Esophagus muscularis mucosa (tissue), 4 donors: ENCODE measurements around the gene DIP2C.

ENCODE experiments used
- CTCF ChIP-seq, 3 experiments: fragments of 200-600 bp in 2 of 3; fragments of 450-650 bp in 1 of 3; sonication (generic) in 2 of 3; IDR thresholded peaks; one replicate each; pipeline ENCODE4 v1.5.1; 2017 to 2019; ENCODE audit warnings: antibody characterized with exemption in 3 of 3, mild to moderate bottlenecking in 2 of 3, moderate library complexity in 1 of 3
- EP300 ChIP-seq: sonication (generic); formaldehyde crosslinking; IDR thresholded peaks from one replicate; pipeline ENCODE4 v1.6.1; 2017; ENCODE audit warnings: antibody characterized with exemption
- POLR2A ChIP-seq: fragments of 450-650 bp; IDR thresholded peaks from one replicate; pipeline ENCODE4 v1.6.1; 2017; ENCODE audit warnings: antibody characterized with exemption, moderate library complexity, mild to moderate bottlenecking, low read depth
- POLR2AphosphoS5 ChIP-seq, 2 donors: sonication (generic); formaldehyde crosslinking; IDR thresholded peaks; one replicate each; pipeline ENCODE4 v1.6.1; 2017; ENCODE audit warnings: antibody characterized with exemption in 2 of 2

GRCh38 chr10:377228-377627, 312.2 kb downstream of the DIP2C start:
- TF ChIP-seq CTCF (IDR thresholded peaks at IDR 0.05) (no peak), POLR2A (no peak), POLR2AphosphoS5 (IDR thresholded peaks at IDR 0.05) (no peak), EP300 (no peak)
